ENCODE results near the gene BAG3.

The BAG3 gene

GRCh38 chr10:119687192-119688032, 36.2 kb downstream of the BAG3 start:
- peak overlapping the region; percentile 38 for H3K4me3 ChIP-seq (ENCODE audit: low read depth, low read length)
- in situ Hi-C loops (cut with HindIII; ENCODE audit: low sequenced_read_pairs): loop anchor here (5.0 kb wide), 2 partner anchors 60 to 160 kb away; no protein-coding TSS in a partner anchor
- no peak for TF ChIP-seq CTCF (IDR thresholded peaks at IDR 0.05; ENCODE audit: low read depth, low read length, missing control alignments)
- peak; percentile 31 for DNase-seq (ENCODE audit: low read depth)

- no peak for DNase-seq (ENCODE audit: low read depth)
- no peak overlapping the region for H3K4me3 ChIP-seq (ENCODE audit: low read depth, low read length)
- in situ Hi-C loops (cut with HindIII; ENCODE audit: low sequenced_read_pairs): loop anchor here (5.0 kb wide), 2 partner anchors 59 to 159 kb away; no protein-coding TSS in a partner anchor
- TF ChIP-seq CTCF (IDR thresholded peaks at IDR 0.05; ENCODE audit: low read depth, low read length, missing control alignments): no peak
These were observed 36.9 kb downstream of the BAG3 start for GRCh38 chr10:119688033-119688508.

GRCh38 chr10:119689016-119689580, 37.9 kb downstream of the BAG3 start:
- TF ChIP-seq CTCF (IDR thresholded peaks at IDR 0.05; ENCODE audit: low read depth, low read length, missing control alignments): no peak
- in situ Hi-C loops (cut with HindIII; ENCODE audit: low sequenced_read_pairs): loop anchor here (5.0 kb wide), 2 partner anchors 58 to 158 kb away; no protein-coding TSS in a partner anchor
- no peak overlapping the region for H3K4me3 ChIP-seq (ENCODE audit: low read depth, low read length)
- DNase-seq (ENCODE audit: low read depth): no peak

- in situ Hi-C loops (cut with HindIII; ENCODE audit: low sequenced_read_pairs): no loop called here
- no peak overlapping the region for H3K4me3 ChIP-seq (ENCODE audit: low read depth, low read length)
- DNase-seq (ENCODE audit: low read depth): no peak
- TF ChIP-seq CTCF (IDR thresholded peaks at IDR 0.05; ENCODE audit: low read depth, low read length, missing control alignments): no peak
These were observed 40.5 kb downstream of the BAG3 start for GRCh38 chr10:119691726-119692125.

- in situ Hi-C loops (cut with HindIII; ENCODE audit: low sequenced_read_pairs): no loop called here
- no peak for TF ChIP-seq CTCF (IDR thresholded peaks at IDR 0.05; ENCODE audit: low read depth, low read length, missing control alignments)
- DNase-seq (ENCODE audit: low read depth): peak; percentile 32
- H3K4me3 ChIP-seq (ENCODE audit: low read depth, low read length): no peak overlapping the region
These were observed 42.2 kb downstream of the BAG3 start for GRCh38 chr10:119693262-119693957.

GRCh38 chr10:119694608-119695007, 43.4 kb downstream of the BAG3 start:
- DNase-seq (ENCODE audit: low read depth): no peak
- H3K4me3 ChIP-seq (ENCODE audit: low read depth, low read length): no peak overlapping the region
- no peak for TF ChIP-seq CTCF (IDR thresholded peaks at IDR 0.05; ENCODE audit: low read depth, low read length, missing control alignments)
- in situ Hi-C loops (cut with HindIII; ENCODE audit: low sequenced_read_pairs): no loop called here

All from astrocyte of the cerebellum (primary cell).